Bronchial epithelial cell (primary cell): Measurements from ENCODE around the gene UCHL5. TPM values are rescaled to one million over a fixed set of nuclear protein-coding genes. Genes with fewer than 3 reads are reported as not detected.
A peak's percentile ranks its signal among the peaks of the same experiment; 100 is the strongest.

ENCODE experiments used
- DNase-seq: peaks from one replicate; pipeline ENCODE4 v3.0.0-alpha.2; 2010; ENCODE audit warnings: low read depth
- FAIRE-seq: peaks from 2 replicates; lab custom pipeline; 2011; peaks lifted over from hg19 to GRCh38; lab: Jason Lieb, UNC
- H3K27me3 ChIP-seq: 2 replicates; pipeline ENCODE4 v1.5.1; 2011; ENCODE audit warnings: low read length; ENCODE audit not compliant: control insufficient read depth, insufficient read depth
- H3K36me3 ChIP-seq: 2 replicates; pipeline ENCODE4 v1.5.1; 2011; ENCODE audit warnings: low read length; ENCODE audit not compliant: control insufficient read depth, insufficient read depth
- H3K4me3 ChIP-seq: 2 replicates; pipeline ENCODE4 v1.5.1; 2011; ENCODE audit warnings: mild to moderate bottlenecking, low read depth, low read length, control low read depth
- total RNA-seq: library from RNA; depleted of rRNA; stranded (reverse); fragments of >200 nt; gene quantifications from 2 replicates; pipeline ENCODE4 v1.2.1, GENCODE V29; 2014
- TF ChIP-seq, protein P1 (sequence below): IDR thresholded peaks from 2 replicates; pipeline ENCODE4 v1.5.1; 2011; ENCODE audit warnings: mild to moderate bottlenecking, moderate library complexity, low read length, control low read depth, inconsistent platforms; ENCODE audit not compliant: insufficient read depth, severe bottlenecking

The UCHL5 gene
- total RNA-seq, 1 donor from 2014 or later = 26.3 TPM

DNA sequence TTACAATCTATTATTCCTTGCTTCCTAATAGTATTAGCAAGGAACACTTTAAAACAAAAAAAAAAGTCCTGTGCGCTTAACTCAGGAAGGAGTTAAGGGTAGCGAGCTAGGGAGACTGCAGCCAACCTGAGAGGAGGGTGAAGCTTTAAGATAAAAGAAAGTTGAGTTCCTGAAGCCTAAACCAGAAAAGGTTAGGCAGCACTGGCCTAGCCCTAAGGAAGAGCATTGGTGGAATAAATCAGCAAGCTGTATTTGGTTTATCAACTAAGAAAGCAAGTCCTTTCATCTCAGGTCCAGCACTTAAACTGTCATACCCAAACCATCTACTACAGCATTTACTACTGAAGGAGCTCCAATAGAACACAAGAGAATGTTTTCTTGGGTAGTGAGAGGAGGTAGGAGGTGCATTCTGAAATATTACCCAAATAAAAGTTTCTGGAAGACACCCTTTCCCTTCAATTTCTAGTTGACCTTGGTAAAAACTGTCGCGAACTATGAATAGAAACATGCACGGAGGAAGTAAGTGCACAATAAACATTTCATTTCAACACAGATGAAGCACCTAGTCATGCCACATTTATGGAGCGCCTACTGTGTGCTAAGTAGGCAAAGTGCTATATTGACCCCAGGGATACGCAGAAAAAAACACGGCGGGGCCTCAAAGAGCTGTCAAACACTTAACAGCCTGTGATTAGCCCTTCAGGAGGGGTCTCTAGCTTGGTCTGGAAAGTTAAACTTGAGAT lies 44.8 kb upstream of the UCHL5 start:
- FAIRE-seq (no peak), DNase-seq (no peak)
- peaks cover 3% of the 10 kb centered on the region for H3K36me3 ChIP-seq
- TF ChIP-seq, protein P1, sequence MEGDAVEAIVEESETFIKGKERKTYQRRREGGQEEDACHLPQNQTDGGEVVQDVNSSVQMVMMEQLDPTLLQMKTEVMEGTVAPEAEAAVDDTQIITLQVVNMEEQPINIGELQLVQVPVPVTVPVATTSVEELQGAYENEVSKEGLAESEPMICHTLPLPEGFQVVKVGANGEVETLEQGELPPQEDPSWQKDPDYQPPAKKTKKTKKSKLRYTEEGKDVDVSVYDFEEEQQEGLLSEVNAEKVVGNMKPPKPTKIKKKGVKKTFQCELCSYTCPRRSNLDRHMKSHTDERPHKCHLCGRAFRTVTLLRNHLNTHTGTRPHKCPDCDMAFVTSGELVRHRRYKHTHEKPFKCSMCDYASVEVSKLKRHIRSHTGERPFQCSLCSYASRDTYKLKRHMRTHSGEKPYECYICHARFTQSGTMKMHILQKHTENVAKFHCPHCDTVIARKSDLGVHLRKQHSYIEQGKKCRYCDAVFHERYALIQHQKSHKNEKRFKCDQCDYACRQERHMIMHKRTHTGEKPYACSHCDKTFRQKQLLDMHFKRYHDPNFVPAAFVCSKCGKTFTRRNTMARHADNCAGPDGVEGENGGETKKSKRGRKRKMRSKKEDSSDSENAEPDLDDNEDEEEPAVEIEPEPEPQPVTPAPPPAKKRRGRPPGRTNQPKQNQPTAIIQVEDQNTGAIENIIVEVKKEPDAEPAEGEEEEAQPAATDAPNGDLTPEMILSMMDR = no peak
- H3K27me3 ChIP-seq = no peaks in the 10 kb centered on the region
- H3K4me3 ChIP-seq = peak overlapping the region; percentile 69

DNA sequence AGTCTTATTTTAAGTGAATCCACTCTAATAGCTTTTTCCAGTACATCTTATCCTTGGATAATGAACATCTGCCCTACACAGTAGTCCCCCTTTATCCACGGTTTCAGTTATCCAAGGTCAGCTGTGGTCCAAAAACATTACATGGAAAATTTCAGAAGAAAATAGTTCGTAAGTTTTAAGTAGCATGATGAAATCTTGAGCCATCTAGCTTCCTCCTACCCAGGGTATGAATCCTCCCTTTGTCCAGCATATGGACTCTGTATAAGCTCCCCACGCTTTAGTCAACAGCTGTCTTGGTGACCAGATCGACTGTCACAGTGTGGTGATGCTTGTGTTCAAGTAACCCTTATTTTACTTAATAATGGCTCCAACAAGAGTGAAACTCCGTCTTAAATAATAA lies 43.5 kb upstream of the UCHL5 start:
- TF ChIP-seq, protein P1 = no peak
- FAIRE-seq = no peak

DNA sequence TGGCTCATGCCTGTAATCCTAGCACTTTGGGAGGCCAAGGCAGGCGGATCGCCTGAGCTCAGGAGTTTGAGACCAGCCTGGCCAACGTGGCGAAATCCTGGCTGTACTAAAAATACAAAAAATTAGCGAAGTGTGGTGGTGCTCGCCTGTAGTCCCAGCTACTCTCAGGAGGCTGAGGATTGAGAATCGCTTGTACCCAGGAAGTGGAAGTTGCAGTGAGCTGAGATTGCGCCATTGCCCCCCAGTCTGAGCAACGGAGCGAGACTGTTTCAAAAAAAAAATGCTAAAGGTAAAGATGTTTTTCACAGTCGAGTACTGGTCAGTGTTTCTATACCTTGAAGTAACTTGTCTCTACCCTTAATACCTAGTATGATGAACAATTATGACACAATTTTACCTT lies 35.0 kb upstream of the UCHL5 start:
- Histone ChIP-seq H3K27me3 (no peaks in the 10 kb centered on the region), H3K4me3 (no peak overlapping the region), H3K36me3 (no peaks in the 10 kb centered on the region)
- FAIRE-seq = no peak
- TF ChIP-seq, protein P1 = no peak
- no peak for DNase-seq

More for the DNA sequence above, 43.5 kb upstream of the UCHL5 start:
- Histone ChIP-seq H3K4me3 (no peak overlapping the region), H3K27me3 (no peaks in the 10 kb centered on the region), H3K36me3 (peaks cover 3% of the 10 kb centered on the region)
- no peak for DNase-seq

DNA sequence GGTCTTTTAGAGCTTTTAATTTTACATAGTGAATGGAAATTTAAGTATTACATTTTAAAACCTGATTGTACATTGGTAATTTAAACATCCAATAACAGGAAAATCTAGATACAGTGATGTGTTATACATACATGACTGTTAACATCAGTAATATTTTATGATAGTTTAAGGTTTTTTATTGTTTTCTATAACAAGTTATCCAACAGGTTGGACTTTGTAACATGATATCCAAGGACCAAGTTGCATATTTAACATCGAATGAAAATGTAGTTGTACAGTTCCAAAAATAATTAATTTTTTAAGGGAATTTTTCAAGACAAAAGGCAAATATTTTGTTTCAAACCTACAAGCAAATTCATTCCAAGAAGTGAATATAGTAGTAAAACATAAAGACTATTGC lies 31.7 kb upstream of the UCHL5 start:
- DNase-seq (no peak), FAIRE-seq (no peak)
- Histone ChIP-seq H3K4me3 (no peak overlapping the region), H3K27me3 (no peaks in the 10 kb centered on the region), H3K36me3 (no peaks in the 10 kb centered on the region)
- TF ChIP-seq, protein P1 = no peak

DNA sequence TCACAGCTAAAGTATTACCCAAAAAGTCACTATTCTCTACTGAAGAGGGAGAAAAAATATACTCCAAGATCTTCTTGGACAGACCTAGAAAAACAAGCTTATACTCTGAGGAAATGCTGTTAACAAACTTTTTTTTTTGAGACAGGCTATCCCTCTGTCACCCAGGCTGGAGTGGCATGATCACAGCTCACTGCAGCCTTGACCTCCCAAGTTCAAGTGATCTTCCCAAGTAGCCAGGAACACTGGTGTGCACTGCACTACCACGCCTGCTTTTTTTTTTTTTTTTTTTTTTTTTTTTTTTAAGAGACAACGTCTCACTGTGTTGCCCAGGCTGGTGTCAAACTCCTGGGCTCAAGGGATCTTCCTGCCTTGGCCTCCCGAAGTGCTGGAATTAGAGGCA lies 28.7 kb upstream of the UCHL5 start:
- DNase-seq (no peak), FAIRE-seq (no peak)
- H3K27me3 ChIP-seq = no peaks in the 10 kb centered on the region
- no peak overlapping the region for H3K4me3 ChIP-seq
- peaks cover 2% of the 10 kb centered on the region for H3K36me3 ChIP-seq
- TF ChIP-seq, protein P1 = no peak

DNA sequence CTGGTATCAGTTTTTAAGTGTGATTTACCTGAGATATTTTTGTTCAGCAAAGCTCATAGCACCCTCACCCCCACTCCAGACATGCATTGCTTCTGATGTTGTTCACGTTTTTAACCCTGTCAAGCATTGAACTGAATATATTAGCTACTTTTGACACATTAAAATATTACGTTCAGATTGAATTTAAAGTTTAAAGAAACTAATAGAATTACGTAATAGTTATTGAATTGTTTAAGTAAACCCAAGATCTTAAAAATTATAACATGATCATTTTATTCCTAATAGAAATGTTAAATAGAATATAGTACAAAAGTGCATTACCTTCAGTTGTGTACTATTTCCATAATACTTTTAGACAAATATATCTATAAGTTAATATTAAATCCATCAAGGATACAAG lies 27.2 kb upstream of the UCHL5 start:
- TF ChIP-seq, protein P1 = no peak
- no peak for DNase-seq
- no peak for FAIRE-seq
- H3K36me3 ChIP-seq = peaks cover 2% of the 10 kb centered on the region
- no peak overlapping the region for H3K4me3 ChIP-seq
- no peaks in the 10 kb centered on the region for H3K27me3 ChIP-seq
